HG03097 (cell line): ENCODE results near the gene TBC1D3B.
"Not testable (repeated sequence)": the region's sequence is repeated elsewhere in the genome, so short reads cannot be mapped to it uniquely, and the experiment has no call there.

ENCODE experiments used
- ATAC-seq: cut with Tn5 transposase; IDR thresholded peaks from one replicate; pipeline ENCODE4 v1.9.1; 2021; ENCODE audit not compliant: unreplicated experiment, low FRiP score

The TBC1D3B gene

GRCh38 chr17:36131421-36131820 is 45.0 kb downstream of the TBC1D3B start:
- ATAC-seq = no peak

- ATAC-seq = no peak
Measured at GRCh38 chr17:36130346-36130745, 46.1 kb downstream of the TBC1D3B start.

GRCh38 chr17:36129616-36130015 is 46.8 kb downstream of the TBC1D3B start:
- ATAC-seq = no peak

DNA sequence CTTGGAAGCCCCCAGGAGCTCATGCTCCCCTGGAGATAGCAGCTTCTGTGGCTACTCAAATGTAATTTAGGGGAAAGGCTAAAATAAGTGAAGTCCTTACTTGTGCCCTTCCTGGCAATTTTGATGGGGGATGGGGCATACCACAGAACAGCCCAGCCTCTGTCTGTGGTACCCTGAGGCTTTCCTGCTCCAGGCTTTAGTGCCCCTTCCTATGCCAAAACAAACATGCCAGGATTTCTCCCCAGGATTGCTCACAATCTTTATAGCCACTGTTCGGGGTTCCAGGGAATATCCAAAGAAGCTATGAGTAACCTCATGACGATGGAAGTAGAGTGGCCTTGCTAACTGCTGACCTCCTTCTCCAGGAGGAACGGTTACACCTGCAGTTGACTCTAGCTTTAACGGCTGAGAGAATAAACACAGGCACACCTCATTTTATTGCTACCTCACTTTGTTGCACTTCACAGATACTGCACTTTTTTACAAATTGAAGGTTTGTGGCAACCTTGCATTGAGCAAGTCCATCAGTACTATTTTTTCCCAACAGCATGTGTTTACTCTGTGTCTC is 47.9 kb downstream of the TBC1D3B start:
- ATAC-seq = no peak

- no peak for ATAC-seq
Measured at GRCh38 chr17:36127911-36128310, 48.5 kb downstream of the TBC1D3B start.

- ATAC-seq = no peak
Measured at GRCh38 chr17:36127199-36127893, 49.1 kb downstream of the TBC1D3B start.

DNA sequence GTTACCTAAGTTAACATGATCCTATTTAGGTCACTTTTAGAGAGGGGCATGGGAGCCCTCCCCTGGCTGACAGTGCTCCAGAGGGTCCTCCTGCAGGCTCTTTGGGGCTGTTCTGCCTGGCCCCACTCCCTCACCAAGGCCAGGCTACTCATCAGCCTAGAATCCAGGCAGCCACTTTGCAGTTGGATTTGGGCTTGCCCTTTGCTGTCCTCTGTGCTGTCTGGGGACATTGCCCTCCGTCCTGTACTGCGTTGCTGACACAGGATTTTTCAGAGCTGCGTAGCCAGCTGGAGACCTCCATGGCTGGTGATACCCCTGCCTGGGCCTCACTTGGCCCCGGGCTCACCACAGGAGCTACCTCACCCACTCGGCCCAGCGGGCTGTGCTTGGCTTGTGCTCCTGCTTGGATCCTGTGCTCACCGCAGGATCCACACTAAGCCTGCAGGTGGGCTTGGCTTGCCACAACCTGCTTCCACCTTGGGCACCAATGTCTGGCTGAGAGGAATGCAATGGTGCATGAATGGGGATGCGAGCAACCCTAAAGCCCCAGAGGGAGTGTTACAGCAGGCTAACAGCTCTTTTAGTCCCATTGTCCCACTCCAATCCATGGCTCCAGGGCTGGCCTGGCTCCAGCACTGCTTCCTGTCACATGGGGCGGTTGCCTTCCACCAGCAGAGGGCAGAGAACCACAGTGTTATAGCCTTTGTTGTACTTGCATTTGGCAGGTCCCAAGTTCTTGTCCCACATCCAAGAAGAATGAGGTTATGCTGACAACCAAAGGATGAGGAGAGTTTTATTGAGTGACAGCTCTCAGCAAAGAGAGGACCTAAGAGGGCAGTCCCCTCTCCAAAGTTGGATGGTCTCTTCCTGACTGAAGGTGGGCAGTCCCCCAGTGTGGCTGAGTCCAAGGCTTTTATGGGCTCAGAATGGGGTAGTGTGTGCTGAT is 51.3 kb downstream of the TBC1D3B start:
- ATAC-seq = no peak

DNA sequence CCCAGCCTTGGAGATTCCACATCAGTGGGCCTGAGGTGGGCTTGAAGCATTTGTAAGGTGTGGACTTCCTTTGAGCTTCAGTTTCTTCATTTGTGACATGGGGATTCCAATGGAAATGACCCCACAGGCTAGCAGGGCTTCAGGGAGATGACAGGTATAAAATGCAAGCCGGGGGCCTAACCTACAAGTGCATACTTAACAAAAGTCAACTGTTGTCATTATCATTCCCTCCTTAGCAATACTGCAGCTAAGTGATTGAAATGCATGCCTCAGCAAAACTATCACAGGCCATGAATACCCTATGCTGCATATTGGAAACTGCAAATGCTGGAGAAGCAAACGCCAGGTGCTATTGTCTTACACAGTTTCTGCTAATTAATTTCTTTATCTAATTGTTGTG is 53.0 kb downstream of the TBC1D3B start:
- ATAC-seq = no peak

GRCh38 chr17:36121099-36121498 is 55.3 kb downstream of the TBC1D3B start:
- ATAC-seq = not testable (repeated sequence)

- ATAC-seq = no peak
Measured at GRCh38 chr17:36120221-36120620, 56.2 kb downstream of the TBC1D3B start.

DNA sequence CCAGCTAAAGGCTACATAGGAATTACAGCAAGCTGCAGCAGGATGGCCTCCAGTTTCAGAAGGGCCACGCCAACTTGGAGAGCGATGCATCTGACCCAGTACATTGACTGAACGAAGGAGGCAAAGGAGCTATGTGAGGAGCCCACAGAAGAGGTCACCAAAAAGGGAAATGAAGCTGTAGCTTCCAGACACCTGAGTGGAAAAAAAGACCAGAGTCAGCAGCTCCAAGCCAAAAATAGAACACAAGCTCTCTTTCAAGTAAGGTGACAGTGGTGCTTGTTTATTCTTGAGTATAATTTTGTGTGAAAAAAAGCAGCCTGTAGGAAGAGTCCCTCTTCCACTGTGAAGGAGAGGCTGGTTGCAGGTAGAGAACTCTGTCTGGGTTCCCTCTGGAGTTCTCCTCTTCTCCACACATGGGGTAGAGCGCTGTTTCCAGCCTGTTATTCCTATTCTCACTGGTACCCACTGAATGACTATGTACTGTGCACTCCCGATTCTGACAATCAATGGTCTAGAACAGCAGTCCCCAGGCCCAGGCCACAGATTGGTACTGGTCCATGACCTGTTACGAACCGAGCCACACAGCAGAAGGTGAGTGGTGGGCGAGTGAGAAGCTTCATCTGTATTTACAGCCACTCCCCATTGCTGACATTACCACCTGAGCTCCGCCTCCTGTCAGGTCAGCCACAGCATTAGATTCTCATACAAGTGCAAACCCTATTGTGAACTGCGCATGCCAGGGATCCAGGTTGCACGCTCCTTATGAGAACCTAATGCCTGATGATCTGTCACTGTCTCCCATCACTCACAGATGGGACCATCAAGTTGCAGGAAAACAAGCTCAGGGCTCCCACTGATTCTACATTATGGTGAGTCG is 57.7 kb downstream of the TBC1D3B start:
- ATAC-seq = no peak

- ATAC-seq = no peak
Measured at GRCh38 chr17:36117505-36118382, 58.7 kb downstream of the TBC1D3B start.
